GM18498 (cell line): ENCODE results near the gene PSMB2.
A peak's percentile ranks its signal among the peaks of the same experiment; 100 is the strongest.
"Not testable (repeated sequence)": the region's sequence is repeated elsewhere in the genome, so short reads cannot be mapped to it uniquely, and the experiment has no call there.

Experiments used
- ATAC-seq: cut with Tn5 transposase; IDR thresholded peaks from one replicate; pipeline ENCODE4 v1.9.1; 2021; ENCODE audit warnings: mild to moderate bottlenecking, moderate library complexity; ENCODE audit not compliant: unreplicated experiment

The PSMB2 gene

DNA sequence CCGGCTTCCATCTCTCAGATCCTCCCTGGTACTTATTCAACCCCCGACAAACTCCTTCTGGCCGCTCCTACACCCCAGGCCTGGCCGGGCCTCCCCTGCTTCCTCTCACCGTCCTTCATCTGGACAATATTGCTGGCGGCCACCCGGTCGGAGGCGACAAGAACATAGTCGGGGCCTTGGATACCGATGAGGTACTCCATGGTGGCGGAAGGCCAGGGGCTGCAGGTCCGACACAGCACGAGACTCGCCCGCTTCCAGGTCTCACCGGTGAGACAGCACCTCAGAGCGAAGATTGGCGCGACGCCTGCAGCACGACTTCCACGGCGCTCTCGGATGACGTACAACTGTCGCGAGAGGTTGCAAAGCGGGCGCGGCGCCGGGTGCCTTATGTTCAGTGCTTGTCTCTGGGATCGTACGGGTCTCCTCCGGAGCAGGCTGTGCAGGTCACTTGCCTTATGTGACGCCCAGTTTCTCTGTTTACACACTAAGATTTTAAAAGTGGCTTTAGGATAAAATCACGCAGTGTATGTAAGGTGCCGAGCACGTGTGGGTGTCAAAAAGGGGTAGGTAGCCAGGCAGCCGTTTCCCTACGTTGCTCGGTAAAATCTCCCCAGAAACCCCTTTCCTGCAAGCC lies at the start of gene PSMB2:
Gene PSMB2, minus strand, starts transcription at position 294 of the 634 bp plus-strand sequence. Its CDS starts 94 bp downstream, at position 200.
- peak; percentile 88 for ATAC-seq

DNA sequence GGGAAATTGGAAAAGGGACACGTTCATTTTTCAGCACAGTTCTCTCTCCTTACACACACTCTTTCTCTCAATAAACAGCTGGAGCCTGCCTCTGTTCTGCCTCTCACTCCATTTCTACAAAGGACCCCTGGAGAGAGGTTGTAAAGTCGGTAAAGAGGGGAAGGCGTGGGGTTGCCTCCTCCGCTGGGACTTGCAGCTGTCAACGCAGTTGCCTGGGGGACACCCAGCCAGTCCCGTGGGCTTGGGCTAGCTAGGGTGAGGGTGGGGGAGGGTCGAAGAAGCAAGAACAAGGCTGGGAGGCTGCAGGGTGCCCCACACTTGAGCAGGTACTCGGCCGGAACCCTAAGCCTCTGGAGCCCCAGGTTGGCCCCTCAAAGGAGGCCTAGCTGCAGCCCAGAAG lies 49.8 kb upstream of the PSMB2 start:
- ATAC-seq: no peak

DNA sequence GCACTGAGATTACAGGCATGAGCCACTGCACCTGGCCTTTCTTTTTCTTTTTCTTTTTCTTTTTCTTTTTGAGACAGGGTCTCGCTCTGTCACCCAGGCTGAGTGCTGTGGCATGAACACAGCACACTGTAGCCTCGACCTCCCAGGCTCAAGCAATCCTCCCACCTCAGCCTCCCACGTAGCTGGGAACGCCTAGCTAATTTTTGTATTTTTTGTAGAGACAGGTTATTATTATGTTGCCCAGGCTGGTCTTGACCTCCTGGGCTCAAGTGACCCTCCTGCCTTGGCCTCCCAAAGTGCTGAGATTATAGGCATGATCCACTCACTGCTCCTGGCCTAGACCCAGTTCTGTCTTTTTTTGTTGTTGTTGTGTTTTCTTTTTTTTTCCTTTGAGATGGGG lies 48.8 kb upstream of the PSMB2 start:
- not testable (repeated sequence) for ATAC-seq

DNA sequence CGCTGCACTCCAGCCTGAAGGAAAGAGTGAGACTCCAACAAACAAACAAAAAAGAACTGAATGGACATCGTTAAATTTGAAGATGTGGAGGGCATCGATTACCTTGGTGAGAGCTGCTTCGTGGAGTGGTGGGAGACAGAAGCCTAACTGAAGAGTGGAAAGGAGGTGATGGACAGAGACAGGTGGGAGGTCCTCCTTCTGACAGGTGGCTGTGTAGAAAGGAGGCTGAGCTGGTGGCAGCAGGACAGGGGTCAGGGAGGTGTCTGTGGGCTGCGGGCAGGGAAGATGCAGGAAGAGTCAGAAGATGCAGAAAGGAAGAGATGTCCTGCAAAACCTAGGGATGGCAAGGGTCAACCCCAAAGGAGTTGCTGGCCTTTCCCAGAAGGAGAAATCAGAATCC lies 46.8 kb upstream of the PSMB2 start:
- ATAC-seq: no peak

DNA sequence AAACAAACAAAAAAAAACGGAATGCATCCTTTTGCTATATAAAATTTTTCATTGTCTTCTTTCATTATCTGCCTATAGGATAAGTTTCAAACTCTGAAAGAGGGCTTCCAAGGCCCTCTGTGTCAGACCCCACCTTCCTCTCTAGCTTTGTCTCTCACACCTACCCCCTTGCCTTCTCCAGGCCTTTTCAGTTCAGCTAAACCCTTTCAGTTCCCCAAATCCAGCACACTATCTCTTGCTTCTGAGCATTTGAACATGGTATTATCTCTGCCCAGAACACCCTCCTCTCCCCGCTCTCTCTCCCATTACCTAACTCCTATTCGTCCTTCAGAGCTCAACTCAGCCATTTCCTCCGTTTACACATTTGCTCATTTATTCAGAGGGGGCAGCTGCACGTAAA lies 41.7 kb upstream of the PSMB2 start:
- ATAC-seq: no peak

DNA sequence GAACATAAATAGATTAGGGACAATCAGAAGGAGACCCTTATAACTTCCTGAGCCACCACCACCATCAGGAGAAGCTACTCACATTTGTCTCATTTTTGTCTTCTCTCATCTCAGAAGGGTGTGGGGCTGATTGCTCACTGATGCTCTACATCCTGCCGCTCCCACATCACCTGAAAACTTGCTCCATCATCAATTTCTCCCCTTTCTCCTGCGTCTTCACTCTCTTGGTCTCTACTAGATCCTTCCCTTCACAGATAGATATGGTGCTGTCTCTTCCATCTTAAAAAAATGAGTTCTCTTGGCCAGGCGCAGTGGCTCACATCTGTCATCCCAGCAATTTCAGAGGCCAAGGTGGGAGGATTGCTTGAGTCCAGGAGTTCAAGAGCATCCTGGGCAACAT lies 38.9 kb upstream of the PSMB2 start:
- no peak for ATAC-seq

DNA sequence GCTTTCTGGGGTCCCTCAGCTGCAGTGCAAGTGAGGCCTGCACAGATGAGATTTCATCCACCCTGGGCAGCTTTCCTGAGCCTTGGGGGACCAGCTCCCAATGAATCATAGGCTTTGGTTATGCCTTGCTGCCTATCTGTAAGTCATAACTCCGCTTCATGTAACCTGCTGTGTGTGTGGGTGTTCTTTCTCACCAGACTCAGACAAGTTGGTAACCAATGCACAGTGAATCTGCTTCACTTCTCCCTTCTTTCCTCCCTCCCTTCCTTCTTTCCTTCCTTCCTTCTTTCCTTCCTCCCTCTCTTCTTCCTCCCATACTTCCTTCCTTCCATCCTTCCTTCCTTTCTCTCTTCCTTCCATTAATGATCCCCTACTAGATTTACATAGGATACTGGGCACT lies 34.4 kb upstream of the PSMB2 start:
- ATAC-seq: no peak

DNA sequence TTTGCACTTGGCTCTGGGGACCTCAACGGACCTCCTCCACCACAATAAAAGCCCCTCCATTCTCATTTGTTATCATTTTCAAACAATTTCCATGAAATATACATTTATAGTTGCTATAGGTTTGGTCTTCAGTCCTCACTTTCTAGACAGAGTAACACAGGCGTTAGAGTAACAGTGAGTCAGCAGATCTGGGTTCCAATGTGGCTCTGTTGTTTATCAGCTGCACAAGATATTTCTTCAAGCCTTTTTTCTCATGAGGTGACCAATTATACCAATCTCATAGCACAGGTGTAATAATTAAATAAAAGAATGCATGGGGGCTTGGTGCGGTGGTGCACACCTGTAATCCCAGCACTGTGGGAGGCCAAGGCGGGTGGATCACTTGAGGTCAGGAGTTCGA lies 32.8 kb upstream of the PSMB2 start:
- no peak for ATAC-seq

DNA sequence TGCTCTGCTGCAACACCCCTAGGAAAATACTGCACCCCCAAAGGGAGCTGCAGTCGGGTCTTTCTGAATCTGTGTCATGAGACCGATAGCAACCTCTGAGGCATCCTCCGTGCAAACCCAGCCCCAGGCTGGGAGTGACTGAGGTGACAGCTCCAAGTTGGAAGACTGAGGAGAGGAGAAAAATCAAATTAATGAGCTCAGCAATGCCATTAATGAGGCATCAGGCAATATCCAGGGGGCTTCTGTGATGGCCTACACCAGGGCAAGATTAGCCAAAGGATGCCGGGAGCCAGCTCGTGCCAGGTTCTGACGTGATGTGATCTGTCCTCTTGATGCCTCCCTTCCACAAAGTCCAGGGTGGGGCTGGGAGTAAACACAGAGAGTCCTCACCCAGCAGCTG lies 30.8 kb upstream of the PSMB2 start:
- no peak for ATAC-seq

DNA sequence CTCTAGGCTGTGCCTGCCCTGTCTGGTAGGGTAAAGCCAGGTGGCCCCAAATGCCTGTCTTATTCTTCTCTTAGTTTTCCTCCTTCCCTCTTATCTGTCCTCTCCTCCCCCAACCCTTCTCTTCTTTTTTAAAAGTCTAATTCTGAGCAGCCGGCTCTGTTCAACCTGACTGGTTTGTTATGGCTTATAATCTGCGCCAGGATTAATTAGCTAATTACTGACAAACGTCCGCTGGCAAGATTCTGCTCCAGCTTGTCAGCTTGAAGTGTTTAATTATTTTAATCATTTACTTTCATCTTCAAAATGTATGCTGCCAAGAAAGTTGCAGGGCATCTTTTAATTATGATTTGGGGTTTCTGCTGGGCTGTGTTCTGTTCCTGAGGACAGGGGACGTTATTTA lies 27.2 kb upstream of the PSMB2 start:
- no peak for ATAC-seq

DNA sequence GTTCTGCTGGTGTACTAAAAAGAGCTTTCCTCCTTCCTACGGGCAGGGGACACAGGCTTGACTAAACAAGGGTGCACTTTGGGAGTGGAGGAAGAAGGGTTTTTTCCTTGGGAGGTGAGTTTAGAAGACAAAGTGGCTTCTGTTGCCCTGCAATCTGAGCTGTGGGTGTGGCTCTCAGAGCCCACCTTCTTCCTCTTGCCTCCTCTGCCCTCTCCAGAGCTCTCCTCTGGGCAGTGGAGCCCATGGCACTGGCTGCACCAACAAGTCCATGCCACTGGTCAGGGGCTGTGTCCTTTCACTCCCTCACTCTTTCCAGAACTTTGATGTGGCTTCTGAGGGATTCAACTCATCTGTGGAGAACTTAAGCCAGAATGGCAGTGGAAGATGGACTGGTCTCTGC lies 25.6 kb upstream of the PSMB2 start:
- no peak for ATAC-seq

DNA sequence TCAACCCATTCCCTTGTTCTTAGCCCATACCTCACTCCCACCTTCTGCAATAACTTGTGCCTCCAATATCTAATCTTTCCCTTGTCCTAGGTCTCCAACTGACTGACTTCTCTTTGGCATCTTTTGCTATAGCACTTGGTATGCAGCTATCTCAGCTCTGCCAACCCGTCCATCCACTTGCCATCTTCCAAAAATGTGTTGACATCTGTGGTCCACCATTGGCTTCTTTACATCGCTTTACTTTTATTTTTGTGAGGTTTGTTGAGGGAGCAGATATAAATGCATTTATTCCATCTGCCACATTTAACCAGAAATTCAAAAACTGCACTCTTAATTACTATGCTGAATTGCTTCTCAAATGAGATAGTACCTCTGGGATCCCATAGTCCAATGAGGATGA lies 24.9 kb upstream of the PSMB2 start:
- ATAC-seq: no peak

DNA sequence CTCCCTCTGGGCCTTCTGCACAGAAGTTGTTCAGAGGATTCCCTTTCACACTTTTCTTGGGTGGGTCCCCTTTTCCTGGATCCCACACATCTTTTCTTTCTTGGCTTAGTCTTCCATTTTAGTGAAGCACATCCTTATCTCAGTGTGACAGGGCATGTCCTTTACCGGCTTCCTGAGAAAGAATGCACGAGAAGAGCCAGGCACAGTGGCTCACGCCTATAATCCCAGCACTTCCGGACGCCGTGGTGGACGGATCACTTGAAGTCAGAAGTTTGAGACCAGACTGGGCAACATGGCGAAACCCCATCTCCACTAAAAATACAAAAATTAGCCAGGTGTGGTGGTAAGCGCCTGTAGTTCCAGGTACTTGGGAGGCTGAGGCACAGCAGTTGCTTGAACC lies 22.1 kb upstream of the PSMB2 start:
- no peak for ATAC-seq

DNA sequence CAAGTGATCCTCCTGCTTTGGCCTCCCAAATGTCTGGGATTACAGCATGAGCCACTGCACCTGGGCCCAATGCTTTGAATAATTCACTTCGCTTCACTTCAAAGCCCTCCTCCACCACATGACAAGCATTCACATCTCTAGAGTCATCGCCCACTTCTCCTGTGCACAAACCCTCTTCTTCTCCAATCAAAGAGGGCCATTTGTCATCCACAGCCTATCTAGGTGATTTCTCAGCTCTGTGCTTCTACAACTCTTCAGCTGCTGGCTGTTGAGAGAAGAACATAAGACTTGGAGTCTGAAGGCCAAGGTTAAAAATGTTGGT lies 20.1 kb upstream of the PSMB2 start:
- no peak for ATAC-seq

DNA sequence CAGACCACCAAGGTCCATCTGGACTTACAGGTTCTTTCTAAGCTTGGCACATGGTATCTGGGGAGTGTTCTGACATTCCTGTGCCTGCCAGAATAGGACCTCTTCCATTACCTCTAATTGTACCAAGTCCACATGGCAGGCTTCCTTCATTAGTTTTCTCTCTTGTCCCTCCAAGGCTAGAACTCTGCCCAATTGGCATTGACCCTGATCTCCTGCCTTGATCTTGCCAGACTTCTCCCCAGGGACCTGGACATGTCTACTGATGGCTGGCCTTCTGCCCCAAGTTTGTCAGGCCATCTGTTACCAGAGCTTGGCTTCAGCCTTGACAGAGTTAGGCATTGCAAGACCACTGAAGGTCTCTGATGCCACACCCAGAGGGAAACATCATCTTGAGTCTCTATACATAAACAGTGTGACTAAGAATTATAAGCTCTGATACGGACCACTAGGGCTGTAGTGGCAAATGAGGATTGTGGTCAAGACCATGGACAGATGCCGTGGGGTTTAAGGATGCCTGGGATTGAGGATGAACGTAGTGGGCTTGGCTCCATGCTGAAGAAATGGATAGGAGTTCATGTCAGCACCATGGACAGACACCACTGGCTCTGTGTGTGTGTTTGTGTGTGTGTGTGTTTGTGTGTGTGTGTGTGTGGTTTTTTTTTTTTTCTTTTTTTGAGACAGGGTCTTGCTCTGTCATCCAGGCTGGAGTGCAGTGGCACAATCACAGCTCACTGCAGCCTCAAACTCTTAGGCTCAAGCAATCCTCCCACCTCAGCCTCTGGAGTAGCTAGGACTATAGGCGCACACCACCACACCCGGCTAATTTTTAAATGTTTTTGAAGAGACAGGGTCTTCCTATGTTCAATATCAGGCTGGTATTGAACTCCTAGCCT lies 19.5 kb upstream of the PSMB2 start:
- no peak for ATAC-seq

DNA sequence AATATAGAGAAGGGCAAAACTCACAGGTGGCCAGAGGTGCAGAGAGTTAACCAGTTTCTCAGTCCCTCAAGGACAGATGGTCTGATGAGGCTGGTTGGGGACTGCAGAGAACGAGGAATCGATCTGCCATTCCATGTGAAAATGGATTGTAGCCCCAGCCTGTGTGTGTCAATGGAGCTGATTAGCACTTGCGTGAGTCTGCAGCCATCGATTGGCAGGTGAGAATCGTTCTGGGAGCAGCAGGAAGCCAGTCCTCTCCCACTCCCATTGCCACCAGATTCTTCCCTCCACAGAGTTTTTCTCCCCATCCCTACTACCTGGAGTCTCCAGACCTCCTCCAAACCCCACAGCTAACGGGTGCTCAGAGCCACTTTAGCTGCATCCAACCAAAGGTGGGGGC lies 18.3 kb upstream of the PSMB2 start:
- ATAC-seq: no peak

DNA sequence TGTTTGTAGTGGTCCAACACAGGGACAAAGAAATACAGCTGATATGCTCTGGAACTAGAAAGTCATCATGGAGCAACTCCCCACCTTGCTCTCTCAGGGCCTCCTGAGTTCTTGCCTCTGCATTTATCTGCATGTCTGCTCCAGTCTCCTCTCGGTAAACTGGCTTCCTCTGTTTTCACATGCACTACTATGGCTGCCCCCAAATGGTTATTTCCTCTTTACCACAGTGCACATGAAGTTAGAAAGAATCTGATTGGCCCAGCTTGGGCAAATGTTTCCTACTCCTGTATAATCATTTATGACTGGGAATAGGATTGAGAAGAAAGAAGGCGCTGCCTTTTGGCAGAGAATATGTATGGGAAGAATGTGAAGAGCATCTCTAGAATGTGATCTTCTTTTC lies 16.5 kb upstream of the PSMB2 start:
- ATAC-seq: no peak

DNA sequence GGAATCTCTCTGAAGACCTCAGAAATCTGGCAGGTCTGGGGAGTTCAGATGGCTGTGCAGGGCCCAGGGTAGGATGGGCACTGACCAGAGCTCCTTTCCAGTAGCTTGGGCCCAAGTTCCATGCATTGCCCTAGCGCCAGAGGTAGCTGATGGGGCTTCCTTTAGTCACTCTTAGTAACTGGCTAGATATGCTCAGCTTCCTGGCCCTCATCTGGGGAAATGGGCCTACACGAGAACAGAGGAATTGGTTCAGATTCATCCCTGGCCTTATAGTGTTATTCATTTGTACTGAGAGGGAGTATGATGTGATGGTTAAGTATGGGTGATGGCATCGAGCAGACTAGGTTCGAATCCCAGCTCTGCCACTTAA lies 15.5 kb upstream of the PSMB2 start:
- no peak for ATAC-seq

DNA sequence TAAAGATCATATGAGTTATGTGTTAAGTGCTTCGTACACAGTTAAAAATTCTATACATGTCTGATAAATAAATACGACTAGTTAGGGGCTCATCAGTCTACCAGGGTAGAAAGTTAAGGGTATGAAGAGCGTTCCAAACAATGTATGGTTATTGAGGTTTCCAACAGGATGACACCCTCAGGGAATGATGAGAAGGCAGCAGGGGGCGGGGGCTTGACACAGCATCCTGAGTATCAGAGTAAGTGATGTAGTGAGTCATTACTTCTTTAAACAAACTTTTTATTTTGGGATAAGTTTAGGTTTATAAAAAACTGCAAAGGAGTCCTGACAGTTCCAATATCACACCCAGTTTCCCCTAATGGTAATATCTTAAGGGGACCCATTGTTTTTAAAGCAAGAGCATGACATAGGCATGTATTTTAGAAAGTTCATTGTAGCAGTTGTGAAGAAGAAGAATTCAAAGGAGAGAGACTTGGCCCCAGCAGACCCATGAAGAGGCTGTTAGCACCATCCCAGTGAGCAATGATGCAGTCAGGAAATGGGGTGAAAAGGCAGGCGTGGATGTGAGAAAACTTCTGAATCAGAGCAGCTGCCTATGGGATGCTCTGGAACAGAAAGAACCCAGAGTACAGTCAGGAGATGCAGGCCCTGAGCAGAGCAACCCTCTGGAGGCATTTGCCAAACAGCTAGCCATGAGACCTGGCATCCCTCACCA lies 15.0 kb upstream of the PSMB2 start:
- ATAC-seq: no peak

DNA sequence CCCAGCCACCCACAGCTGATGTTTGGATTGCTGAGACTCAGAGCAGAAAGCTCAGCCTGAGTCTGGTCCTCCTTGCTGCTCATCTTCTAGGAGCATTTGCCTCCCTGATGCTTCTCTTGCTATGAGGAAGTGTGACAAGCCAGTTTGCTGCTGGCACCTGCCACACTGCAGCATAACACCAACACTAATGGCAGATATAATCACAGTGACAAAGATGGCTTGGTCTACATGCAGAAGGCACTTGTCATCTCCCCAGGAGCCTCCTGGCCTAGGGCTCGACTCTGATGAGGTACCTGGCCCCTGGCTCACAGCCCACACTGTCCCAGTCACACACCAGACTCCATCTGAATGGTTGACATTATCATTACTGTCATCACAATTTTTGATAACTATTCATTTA lies 13.9 kb upstream of the PSMB2 start:
- no peak for ATAC-seq

DNA sequence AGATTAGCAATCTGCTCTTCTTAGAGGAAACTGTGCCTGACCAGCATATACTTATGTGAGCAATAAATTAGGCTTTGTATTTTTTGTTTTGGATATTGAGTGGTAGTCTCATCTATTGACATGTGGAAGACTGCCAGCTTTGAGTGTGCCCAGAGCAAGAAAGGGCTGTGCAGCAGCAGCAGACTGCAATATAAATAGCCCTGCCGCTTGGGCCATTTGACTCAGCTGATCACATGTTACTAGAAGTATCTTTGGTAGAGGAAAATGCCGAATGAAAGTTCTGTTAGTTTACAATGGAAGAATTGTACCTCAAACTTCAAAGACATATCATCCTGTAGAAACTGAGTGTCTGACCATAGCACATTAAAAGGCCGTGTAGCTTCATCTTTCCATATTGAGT lies 9.1 kb upstream of the PSMB2 start:
- ATAC-seq: no peak

DNA sequence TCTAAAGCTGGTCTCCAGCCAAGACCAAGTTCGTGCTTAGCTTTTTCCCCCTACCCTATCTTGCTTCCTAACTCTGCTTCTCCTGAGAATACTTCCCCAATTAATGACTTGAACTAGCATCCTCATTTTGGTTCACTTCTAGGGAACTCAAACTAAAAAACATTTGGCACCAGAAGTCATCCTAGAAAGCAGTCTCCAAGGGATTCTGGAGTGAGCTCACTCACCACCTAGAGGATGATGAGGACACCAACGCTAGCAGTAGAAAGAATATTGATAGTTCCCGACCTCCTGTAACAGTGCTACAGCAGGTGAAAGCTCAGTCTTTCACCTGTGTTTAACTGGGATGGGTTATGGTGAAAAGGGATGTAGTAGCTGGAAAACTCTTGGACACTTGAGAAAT lies 4.7 kb upstream of the PSMB2 start:
- no peak for ATAC-seq
